SK-N-SH treated with all-trans-retinoic acid at 6 μM for 48 hours (cell line): ENCODE measurements around the gene LILRA6.
"Not testable (repeated sequence)": the region's sequence is repeated elsewhere in the genome, so short reads cannot be mapped to it uniquely, and the experiment has no call there.

Experiments
- ATAC-seq: fragments of 200-7000 bp; cut with Tn5 transposase; 3 replicates; pipeline ENCODE4 v1.9.1; 2020; ENCODE audit warnings: mild to moderate bottlenecking, moderate library complexity
- ARNTL ChIP-seq: fragments of 450-650 bp; formaldehyde crosslinking; IDR thresholded peaks from 2 replicates; pipeline ENCODE4 v1.5.0; 2020; ENCODE audit warnings: low read depth, mild to moderate bottlenecking, moderate library complexity, borderline replicate concordance
- BACH2 ChIP-seq: fragments of 250-450 bp; sonication (Bioruptor Pico); IDR thresholded peaks from 2 replicates; pipeline ENCODE4 v1.9.0; 2021; ENCODE audit warnings: mild to moderate bottlenecking, borderline replicate concordance
- CSDC2 ChIP-seq: fragments of 250-450 bp; sonication (Bioruptor Pico); IDR thresholded peaks from 2 replicates; pipeline ENCODE4 v1.5.0; 2020; ENCODE audit warnings: mild to moderate bottlenecking, moderate library complexity
- ESRRG ChIP-seq: fragments of 250-450 bp; sonication (Bioruptor Pico); IDR thresholded peaks from 2 replicates; pipeline ENCODE4 v1.6.1; 2021; ENCODE audit warnings: mild to moderate bottlenecking
- GLIS3 ChIP-seq: fragments of 250-450 bp; sonication (Bioruptor Pico); IDR thresholded peaks from 2 replicates; pipeline ENCODE4 v1.5.0; 2020; ENCODE audit warnings: mild to moderate bottlenecking, moderate library complexity
- ISL1 ChIP-seq: fragments of 250-450 bp; sonication (Bioruptor Pico); IDR thresholded peaks from 2 replicates; pipeline ENCODE4 v2.1.2; 2022; ENCODE audit warnings: mild to moderate bottlenecking, moderate library complexity
- OSR1 ChIP-seq: fragments of 250-450 bp; sonication (Bioruptor Pico); IDR thresholded peaks from 2 replicates; pipeline ENCODE4 v1.8.0; 2022; ENCODE audit warnings: moderate library complexity, mild to moderate bottlenecking, inconsistent platforms
- PPARA ChIP-seq: fragments of 250-450 bp; sonication (Bioruptor Pico); IDR thresholded peaks from 2 replicates; pipeline ENCODE4 v1.5.0; 2020; ENCODE audit warnings: mild to moderate bottlenecking, borderline replicate concordance
- RARB ChIP-seq: fragments of 250-450 bp; sonication (Bioruptor Pico); IDR thresholded peaks from 2 replicates; pipeline ENCODE4 v1.8.0; 2021; ENCODE audit warnings: mild to moderate bottlenecking, moderate library complexity
- SNAI2 ChIP-seq: fragments of 250-450 bp; sonication (Bioruptor Pico); IDR thresholded peaks from 2 replicates; pipeline ENCODE4 v1.5.0; 2020; ENCODE audit warnings: mild to moderate bottlenecking, moderate library complexity
- TCF4 ChIP-seq: fragments of 250-450 bp; sonication (Bioruptor Pico); IDR thresholded peaks from 2 replicates; pipeline ENCODE4 v1.8.0; 2021; ENCODE audit warnings: mild to moderate bottlenecking, moderate library complexity, borderline replicate concordance
- TOX ChIP-seq: fragments of 250-450 bp; sonication (Bioruptor Pico); IDR thresholded peaks from 2 replicates; pipeline ENCODE4 v1.8.0; 2021; ENCODE audit warnings: mild to moderate bottlenecking, moderate library complexity, borderline replicate concordance
- ZC3H10 ChIP-seq: fragments of 250-450 bp; sonication (Bioruptor Pico); IDR thresholded peaks from 2 replicates; pipeline ENCODE4 v1.5.1; 2021; ENCODE audit warnings: mild to moderate bottlenecking, moderate library complexity
- ZFP3 ChIP-seq: fragments of 250-450 bp; sonication (Bioruptor Pico); IDR thresholded peaks from 2 replicates; pipeline ENCODE4 v1.5.0; 2020; ENCODE audit warnings: mild to moderate bottlenecking, moderate library complexity
- ZFP30 ChIP-seq: fragments of 450-650 bp; formaldehyde crosslinking; IDR thresholded peaks from 2 replicates; pipeline ENCODE4 v1.5.0; 2022; ENCODE audit warnings: mild to moderate bottlenecking, moderate library complexity
- ZNF565 ChIP-seq: fragments of 450-650 bp; formaldehyde crosslinking; conservative IDR thresholded peaks from 2 replicates; pipeline ENCODE4 v1.5.0; 2020; ENCODE audit warnings: low read depth, mild to moderate bottlenecking, moderate library complexity
- ZNF70 ChIP-seq: fragments of 450-650 bp; formaldehyde crosslinking; IDR thresholded peaks from 2 replicates; pipeline ENCODE4 v1.5.0; 2020; ENCODE audit warnings: mild to moderate bottlenecking, moderate library complexity
- TF ChIP-seq, protein P1 (sequence below): fragments of 250-450 bp; sonication (Bioruptor Pico); IDR thresholded peaks from 2 replicates; pipeline ENCODE4 v1.5.1; 2020; ENCODE audit warnings: low read depth, mild to moderate bottlenecking, moderate library complexity
- TF ChIP-seq, protein P2 (sequence below): fragments of 250-450 bp; sonication (Bioruptor Pico); IDR thresholded peaks from 2 replicates; pipeline ENCODE4 v1.5.1; 2021; ENCODE audit warnings: mild to moderate bottlenecking, moderate library complexity
- TF ChIP-seq, protein P3 (sequence below): fragments of 250-450 bp; sonication (Bioruptor Pico); IDR thresholded peaks from 2 replicates; pipeline ENCODE4 v1.5.0; 2020; ENCODE audit warnings: mild to moderate bottlenecking, moderate library complexity
- TF ChIP-seq, protein P4 (sequence below): fragments of 250-450 bp; sonication (Bioruptor Pico); IDR thresholded peaks from 2 replicates; pipeline ENCODE4 v1.8.0; 2020; ENCODE audit warnings: mild to moderate bottlenecking, moderate library complexity, borderline replicate concordance

Gene LILRA6

DNA sequence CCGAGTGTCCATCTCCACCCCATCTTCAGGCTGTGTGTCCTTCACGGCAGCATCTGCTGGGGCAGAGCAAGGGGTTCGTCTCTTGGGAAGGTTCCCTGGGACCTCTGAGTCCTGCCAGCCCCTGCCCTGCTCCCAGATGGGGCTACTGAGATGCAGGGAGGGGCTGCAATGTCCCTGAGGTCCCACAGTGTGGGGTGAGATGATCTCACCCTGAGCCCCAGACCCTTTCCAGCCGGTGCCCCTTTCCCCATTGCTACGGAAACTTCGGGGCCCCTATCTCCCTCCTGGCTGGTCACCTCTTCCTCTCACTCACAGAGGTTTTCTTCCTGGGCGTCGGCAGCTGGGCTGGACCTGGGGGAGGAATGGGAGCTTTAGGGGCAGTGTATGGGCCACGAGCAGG is 33.4 kb upstream of the LILRA6 start:
- ATAC-seq: no peak
- TF ChIP-seq, protein P1, sequence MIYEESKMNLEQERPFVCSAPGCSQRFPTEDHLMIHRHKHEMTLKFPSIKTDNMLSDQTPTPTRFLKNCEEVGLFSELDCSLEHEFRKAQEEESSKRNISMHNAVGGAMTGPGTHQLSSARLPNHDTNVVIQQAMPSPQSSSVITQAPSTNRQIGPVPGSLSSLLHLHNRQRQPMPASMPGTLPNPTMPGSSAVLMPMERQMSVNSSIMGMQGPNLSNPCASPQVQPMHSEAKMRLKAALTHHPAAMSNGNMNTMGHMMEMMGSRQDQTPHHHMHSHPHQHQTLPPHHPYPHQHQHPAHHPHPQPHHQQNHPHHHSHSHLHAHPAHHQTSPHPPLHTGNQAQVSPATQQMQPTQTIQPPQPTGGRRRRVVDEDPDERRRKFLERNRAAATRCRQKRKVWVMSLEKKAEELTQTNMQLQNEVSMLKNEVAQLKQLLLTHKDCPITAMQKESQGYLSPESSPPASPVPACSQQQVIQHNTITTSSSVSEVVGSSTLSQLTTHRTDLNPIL (CRISPR knock-in tag): no peak
- TF ChIP-seq PPARA: no peak
- TF ChIP-seq ZFP3 (CRISPR knock-in tag): no peak
- TF ChIP-seq RARB (CRISPR knock-in tag): no peak
- TF ChIP-seq ZNF565: no peak
- TF ChIP-seq TCF4: no peak
- no peak for TF ChIP-seq ESRRG (CRISPR knock-in tag)
- no peak for TF ChIP-seq ZFP30 (CRISPR knock-in tag)
- TF ChIP-seq, protein P2, sequence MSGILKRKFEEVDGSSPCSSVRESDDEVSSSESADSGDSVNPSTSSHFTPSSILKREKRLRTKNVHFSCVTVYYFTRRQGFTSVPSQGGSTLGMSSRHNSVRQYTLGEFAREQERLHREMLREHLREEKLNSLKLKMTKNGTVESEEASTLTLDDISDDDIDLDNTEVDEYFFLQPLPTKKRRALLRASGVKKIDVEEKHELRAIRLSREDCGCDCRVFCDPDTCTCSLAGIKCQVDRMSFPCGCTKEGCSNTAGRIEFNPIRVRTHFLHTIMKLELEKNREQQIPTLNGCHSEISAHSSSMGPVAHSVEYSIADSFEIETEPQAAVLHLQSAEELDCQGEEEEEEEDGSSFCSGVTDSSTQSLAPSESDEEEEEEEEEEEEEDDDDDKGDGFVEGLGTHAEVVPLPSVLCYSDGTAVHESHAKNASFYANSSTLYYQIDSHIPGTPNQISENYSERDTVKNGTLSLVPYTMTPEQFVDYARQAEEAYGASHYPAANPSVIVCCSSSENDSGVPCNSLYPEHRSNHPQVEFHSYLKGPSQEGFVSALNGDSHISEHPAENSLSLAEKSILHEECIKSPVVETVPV (CRISPR knock-in tag): no peak

DNA sequence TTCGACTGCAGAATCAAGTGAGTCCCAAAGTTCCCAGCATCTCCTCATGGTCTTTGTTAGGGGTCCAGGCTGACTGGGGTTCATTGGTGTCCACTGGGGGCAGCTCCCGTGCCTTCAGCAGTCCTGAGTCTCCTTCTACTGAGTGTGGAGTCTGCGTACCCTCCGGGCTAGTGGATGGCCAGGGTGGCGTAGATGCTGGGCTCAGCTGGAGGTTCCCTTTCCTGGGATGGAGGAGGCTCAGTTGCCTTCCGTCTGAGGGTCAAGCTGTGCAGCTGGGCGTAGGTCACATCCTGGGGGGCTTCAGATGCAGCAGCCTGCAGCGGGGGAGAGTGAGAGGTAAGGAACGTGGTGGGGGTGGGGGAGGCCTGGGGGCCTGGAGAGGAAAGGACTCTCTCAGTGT is 31.9 kb upstream of the LILRA6 start:
- ATAC-seq: not testable (repeated sequence)

DNA sequence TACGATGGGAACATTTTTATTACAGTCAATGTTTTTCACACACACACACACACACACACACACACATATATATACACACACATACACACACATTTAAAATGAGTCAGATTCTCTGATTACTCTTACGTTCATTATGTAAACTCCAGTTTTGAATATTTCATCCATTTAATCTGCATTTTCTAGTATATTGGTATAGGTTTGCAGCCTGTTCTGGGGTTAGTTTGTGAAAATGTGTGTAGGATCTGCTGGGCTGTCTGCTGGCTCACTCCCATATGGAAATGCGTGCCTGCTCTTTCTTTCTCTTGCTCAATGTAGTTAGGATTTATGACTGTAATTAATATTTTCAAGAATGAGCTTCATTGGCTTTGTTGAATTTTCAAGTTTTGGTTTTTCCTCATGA is 31.2 kb upstream of the LILRA6 start:
- no peak for ATAC-seq
- no peak for TF ChIP-seq ARNTL (CRISPR knock-in tag)
- TF ChIP-seq, protein P1 (CRISPR knock-in tag): no peak
- TF ChIP-seq ESRRG (CRISPR knock-in tag): no peak
- no peak for TF ChIP-seq GLIS3
- TF ChIP-seq ZNF70: no peak
- TF ChIP-seq RARB (CRISPR knock-in tag): no peak
- TF ChIP-seq OSR1 (CRISPR knock-in tag): no peak
- no peak for TF ChIP-seq BACH2 (CRISPR knock-in tag)
- no peak for TF ChIP-seq ZFP3 (CRISPR knock-in tag)
- TF ChIP-seq ZFP30 (CRISPR knock-in tag): no peak
- no peak for TF ChIP-seq SNAI2 (CRISPR knock-in tag)
- TF ChIP-seq PPARA: no peak
- TF ChIP-seq, protein P3, sequence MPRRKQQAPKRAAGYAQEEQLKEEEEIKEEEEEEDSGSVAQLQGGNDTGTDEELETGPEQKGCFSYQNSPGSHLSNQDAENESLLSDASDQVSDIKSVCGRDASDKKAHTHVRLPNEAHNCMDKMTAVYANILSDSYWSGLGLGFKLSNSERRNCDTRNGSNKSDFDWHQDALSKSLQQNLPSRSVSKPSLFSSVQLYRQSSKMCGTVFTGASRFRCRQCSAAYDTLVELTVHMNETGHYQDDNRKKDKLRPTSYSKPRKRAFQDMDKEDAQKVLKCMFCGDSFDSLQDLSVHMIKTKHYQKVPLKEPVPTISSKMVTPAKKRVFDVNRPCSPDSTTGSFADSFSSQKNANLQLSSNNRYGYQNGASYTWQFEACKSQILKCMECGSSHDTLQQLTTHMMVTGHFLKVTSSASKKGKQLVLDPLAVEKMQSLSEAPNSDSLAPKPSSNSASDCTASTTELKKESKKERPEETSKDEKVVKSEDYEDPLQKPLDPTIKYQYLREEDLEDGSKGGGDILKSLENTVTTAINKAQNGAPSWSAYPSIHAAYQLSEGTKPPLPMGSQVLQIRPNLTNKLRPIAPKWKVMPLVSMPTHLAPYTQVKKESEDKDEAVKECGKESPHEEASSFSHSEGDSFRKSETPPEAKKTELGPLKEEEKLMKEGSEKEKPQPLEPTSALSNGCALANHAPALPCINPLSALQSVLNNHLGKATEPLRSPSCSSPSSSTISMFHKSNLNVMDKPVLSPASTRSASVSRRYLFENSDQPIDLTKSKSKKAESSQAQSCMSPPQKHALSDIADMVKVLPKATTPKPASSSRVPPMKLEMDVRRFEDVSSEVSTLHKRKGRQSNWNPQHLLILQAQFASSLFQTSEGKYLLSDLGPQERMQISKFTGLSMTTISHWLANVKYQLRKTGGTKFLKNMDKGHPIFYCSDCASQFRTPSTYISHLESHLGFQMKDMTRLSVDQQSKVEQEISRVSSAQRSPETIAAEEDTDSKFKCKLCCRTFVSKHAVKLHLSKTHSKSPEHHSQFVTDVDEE (CRISPR knock-in tag): no peak
- no peak for TF ChIP-seq CSDC2
- TF ChIP-seq ZNF565: no peak
- no peak for TF ChIP-seq ISL1
- no peak for TF ChIP-seq ZC3H10 (CRISPR knock-in tag)

DNA sequence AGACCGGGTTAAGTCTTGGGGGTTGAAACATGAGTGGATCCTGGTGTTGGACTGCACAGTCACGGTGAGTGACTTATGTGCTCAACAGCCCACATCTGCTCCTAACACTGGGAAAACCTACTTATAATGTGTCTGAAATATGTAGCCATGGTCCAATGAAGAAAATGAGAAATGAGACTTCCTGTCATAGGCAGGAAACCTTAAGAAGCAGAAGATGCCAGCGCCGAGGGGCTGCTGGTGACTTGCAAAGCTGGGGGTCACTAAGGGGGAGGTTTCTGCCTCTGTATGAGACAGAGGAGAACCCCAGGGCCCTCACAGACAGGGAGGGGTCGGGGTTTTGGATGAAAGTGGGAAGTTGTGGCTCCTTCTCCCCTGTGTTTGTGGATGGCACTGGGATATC is 29.6 kb upstream of the LILRA6 start:
- not testable (repeated sequence) for ATAC-seq

DNA sequence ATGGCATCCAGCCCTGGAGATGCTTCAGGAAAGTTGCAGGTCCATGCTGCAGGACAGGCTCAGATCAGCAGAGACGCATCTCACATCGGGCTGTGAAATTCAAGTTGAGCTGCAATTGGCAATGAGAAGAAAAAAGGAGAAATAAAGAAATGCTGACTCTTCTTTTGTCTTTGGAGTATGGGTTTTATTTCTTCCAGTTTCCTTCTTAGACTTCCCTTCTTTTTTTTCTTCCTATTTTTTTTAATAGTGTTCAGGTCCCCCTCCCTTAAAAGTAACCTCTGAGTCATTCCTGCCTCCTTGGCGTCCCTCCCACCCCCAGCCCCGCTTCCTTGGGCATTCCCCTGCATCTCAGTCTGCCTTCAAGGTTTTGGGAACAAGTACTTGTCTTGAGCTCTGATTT is 29.0 kb upstream of the LILRA6 start:
- ATAC-seq: not testable (repeated sequence)

DNA sequence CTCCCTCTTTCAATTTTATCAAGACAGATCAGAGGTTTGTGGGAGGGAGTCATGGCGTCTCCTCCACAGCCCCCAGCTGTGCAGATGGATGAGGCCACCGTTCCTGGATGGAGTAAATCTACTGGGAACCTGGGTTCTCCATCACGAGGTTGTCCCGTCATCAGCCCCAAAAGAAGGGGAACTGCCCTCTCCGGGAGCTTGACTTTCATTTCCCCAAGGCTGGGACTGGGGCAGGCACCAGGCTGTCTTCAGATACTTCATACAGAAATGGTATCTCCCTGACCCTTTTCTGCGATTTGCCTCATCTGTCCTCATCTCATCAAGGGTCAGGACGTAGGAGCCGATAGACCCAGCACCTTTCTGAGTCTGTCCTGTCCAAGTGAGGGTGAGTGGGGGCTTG is 28.5 kb upstream of the LILRA6 start:
- no peak for ATAC-seq
- TF ChIP-seq, protein P3 (CRISPR knock-in tag): no peak
- TF ChIP-seq TOX (CRISPR knock-in tag): no peak
- TF ChIP-seq ZFP30 (CRISPR knock-in tag): no peak
- TF ChIP-seq TCF4: no peak
- TF ChIP-seq PPARA: no peak
- TF ChIP-seq OSR1 (CRISPR knock-in tag): no peak
- no peak for TF ChIP-seq ZFP3 (CRISPR knock-in tag)
- no peak for TF ChIP-seq BACH2 (CRISPR knock-in tag)
- TF ChIP-seq, protein P4, sequence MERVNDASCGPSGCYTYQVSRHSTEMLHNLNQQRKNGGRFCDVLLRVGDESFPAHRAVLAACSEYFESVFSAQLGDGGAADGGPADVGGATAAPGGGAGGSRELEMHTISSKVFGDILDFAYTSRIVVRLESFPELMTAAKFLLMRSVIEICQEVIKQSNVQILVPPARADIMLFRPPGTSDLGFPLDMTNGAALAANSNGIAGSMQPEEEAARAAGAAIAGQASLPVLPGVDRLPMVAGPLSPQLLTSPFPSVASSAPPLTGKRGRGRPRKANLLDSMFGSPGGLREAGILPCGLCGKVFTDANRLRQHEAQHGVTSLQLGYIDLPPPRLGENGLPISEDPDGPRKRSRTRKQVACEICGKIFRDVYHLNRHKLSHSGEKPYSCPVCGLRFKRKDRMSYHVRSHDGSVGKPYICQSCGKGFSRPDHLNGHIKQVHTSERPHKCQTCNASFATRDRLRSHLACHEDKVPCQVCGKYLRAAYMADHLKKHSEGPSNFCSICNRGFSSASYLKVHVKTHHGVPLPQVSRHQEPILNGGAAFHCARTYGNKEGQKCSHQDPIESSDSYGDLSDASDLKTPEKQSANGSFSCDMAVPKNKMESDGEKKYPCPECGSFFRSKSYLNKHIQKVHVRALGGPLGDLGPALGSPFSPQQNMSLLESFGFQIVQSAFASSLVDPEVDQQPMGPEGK (CRISPR knock-in tag): no peak
- TF ChIP-seq ARNTL (CRISPR knock-in tag): no peak
- no peak for TF ChIP-seq ESRRG (CRISPR knock-in tag)
- TF ChIP-seq SNAI2 (CRISPR knock-in tag): no peak
- TF ChIP-seq RARB (CRISPR knock-in tag): no peak
